GM21515 (cell line): Measurements from ENCODE around the gene NID1.
"Not testable (repeated sequence)": the region's sequence is repeated elsewhere in the genome, so short reads cannot be mapped to it uniquely, and the experiment has no call there.

Source experiments
- ATAC-seq: cut with Tn5 transposase; IDR thresholded peaks from one replicate; pipeline ENCODE4 v1.9.1; 2021; ENCODE audit not compliant: unreplicated experiment

The NID1 gene

DNA sequence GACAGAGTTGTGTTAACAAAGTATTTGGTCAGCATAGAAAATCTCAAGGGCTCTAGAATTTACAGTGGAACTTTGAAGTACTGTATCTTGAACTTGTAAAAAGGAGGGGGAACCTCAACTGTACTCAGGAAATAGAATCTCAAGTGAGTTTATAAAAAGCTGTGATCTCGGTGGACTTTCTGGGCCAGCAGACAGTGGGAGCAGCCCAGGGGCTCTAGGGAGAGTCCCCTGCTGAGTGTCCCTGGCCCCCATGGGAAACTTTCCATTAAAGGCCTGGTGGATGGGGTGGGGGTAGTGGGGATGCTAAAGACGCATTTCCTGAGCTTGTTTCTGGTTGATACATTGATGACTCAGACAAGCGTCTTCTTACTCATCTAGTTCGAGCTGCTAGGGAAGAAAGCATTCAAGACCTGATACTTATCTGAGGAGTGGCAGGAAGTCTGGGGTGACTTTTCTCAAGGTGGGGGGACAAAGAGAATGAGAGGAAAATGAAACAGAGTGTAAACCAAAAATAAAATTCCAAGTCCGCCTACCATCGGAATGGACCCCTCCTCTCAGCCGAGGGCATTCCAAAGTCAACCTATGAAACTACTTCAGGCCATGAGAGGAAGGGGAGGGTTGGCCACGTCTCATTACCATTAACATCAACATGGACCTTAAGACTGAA is 65.5 kb downstream of the NID1 start:
- ATAC-seq = peak; percentile 74

DNA sequence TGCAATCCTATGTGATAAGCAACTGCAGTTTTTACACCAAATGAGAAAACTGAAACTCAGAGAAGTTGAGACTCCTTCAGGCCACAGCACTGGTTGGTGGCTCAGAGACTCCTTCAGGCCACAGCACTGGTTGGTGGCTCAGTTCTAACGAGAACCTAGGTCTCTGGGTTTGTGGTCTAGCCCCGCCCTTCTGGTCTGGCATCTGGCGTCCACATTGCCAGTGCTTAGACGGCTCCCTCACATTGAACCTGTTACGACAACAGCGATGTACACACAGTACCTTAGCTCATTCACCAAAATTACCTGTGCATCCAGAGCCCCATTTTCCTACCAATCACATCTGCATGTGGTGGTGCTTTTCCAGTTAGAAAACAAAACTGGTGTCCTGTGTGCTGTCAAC is 66.1 kb downstream of the NID1 start:
- ATAC-seq = peak; percentile 44

DNA sequence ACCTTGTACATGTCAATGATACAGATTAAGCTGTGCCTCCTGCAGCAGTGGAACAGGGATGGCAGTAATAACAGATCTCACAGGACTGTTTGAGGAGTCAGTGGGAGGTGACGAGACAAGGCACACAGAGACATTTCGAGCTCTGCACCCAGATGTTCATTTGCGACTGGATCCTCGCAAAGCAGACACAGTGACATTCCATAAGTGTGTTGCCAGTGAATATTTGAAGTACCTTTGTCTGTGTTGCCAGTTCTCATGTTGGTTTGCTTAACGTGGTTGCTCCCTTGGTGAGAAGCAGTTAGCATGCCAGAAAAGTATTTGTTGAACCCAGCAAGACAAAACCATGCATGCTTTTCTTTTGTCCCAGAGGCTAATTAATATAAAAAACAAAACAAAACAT is 67.0 kb downstream of the NID1 start:
- no peak for ATAC-seq

DNA sequence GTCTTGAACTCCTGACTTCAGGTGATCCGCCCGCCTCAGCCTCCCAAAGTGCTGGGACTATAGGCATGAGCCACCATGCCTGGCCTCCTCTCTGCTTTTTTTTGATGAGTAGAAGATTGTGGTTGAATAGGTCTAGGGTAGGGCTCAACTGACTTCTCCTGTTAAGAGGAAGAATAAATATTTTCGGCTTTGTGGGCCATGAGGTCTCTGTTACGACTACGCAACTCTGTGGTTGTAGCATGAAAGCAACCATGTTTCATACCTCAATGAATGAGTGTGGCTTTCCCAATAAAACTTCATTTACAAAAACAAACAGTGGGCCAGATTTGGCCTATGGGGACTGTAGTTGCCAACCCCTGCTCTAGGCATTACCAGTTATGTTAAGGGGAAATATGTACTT is 67.8 kb downstream of the NID1 start:
- no peak for ATAC-seq

DNA sequence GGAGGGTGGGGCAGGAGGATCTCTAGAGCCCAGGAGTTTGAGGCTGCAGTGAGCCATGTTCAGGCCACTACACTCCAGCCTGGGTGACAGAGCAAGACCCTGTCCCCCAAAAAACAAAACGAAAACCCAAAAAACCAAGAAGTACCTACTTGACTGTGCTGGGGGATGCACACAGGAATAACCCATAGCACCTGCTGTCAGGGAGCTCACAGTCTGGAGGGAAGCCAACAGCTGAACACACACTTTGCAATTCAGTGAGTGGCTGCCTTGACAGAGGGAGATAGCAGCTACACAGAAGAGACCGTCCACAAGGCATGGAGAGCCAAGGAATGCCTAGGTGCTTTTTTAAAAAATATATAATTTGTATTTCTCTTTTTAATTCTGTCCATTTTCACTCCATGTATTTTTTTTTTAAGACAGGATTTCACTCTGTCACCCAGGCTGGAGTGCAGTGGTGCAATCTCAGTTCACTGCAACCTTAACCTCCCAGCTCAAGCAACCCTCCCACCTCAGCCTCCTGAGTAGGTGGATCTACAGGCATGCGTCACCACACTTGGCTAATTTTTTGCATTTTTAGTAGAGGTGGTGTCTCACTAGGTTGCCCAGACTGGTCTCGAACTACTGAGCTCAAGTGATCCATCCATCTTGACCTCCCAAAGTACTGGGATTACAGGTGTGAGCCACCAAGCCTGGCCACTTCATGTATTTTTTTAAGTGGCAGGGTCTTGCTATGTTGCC is 68.7 kb downstream of the NID1 start:
- ATAC-seq = no peak

DNA sequence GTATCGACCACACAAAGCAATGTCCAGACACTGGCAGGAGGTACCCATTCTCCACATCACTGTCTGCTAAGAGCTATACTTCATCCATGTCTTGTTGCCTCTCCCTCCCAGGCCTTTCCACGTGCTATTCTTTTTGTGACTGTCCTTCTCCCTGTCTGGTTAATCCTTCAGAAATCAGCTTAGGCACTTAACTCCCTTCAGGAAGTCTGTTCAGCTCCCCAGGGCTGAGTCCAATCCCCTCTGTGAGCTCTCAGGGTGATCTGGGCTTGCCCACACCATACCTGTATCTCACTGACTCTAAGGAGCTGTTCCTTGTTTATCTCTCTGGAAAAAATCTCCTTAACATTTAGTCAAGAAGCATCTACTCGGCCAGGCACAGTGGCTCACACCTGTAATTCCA is 69.4 kb downstream of the NID1 start:
- ATAC-seq = no peak

DNA sequence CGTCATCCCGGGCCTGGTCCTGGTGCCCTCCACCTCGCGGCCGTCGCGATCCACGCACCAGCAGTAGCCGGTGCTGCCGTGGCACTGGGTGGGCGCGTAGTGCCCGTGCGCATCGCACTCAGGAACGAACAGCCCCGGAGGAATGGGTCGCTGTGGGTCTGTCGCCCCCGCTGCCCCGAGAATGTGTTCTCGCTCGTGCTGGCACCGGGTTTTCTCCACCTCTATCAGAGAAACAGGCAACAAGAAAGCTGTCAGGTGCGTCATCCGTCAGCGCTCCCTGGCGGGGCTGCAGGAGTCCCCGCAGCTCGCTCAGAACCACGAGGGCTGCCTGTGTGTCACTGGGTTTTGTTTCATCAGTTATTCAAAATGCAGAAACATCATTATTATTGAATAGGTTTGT is 71.2 kb downstream of the NID1 start:
- ATAC-seq = no peak

DNA sequence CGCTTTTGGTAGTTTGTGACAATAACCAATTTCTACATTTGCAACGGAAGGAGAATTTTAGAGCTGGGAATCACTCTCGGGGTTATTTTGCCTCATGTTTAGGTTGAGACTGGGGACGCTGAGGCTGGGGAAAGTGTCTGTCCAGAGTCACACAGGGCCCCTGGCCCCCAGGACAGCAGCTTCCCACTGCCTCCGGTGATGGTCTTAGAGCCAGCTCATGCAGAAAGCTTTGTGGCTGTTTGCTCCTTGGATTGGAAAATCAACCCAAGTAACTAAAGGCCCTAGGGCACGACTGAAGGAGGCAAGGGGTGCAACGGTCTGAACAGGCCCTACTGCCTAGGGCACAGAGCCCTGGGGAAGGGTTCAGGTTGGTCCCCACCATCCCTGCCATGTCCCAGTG is 72.0 kb downstream of the NID1 start:
- no peak for ATAC-seq

DNA sequence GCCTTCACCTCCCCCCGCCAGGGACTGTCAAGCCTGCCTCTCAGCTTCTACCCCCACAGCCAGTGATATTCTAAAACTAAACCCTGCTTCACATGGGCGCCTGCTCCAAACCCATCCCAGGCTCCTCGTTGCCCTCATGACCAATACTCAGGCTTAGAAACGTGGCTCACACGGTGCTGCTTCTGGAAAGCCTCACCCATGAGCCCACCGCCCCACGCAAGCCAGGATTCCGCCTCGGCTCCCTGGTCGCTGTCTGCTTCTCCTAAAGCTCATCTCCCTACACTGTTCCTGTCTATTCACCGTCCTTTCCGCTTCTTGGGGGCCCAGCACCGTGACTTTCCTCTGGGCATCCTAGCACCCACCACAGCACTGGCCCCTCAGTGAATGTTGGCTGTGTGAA is 72.5 kb downstream of the NID1 start:
- ATAC-seq = no peak

DNA sequence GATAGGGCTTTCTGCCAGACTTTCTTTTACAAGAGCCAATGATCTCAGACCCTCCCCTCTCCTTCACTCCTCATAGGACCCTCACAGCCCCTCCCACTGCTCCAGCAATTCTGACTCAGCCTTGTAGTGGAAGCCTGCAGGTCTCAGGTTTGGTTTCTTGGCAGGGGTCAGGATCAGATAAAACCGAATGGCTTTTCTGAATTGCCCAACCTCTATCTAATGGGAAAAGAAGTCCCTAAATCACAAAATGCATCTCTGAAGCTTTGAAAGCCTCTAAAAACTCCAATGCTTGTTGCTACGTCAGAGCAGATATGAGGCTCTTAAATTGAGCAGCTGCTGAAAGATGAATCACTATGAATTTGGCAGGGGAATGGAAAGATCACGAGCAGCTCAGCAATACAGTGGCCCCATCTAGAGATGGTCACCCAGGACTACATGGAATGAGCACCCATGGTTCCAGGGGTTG is 74.5 kb downstream of the NID1 start:
- no peak for ATAC-seq

DNA sequence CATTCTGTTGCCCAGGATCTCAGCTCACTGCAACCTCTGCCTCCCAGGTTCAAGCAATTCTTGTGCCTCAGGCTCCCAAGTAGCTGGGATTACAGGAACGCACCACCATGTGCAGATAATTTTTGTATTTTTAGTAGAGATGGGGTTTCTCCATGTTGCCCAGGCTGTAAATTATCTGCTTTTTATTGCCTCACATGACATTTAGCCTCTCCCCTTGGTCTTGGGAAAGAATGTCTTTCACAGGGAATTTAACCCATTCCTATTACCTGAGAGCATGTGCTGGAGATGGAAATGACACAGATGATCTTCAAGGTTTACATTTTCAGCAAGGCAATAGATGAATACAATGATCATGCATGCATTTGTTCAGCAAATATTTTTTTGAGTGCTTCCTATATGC is 75.8 kb downstream of the NID1 start:
- no peak for ATAC-seq

DNA sequence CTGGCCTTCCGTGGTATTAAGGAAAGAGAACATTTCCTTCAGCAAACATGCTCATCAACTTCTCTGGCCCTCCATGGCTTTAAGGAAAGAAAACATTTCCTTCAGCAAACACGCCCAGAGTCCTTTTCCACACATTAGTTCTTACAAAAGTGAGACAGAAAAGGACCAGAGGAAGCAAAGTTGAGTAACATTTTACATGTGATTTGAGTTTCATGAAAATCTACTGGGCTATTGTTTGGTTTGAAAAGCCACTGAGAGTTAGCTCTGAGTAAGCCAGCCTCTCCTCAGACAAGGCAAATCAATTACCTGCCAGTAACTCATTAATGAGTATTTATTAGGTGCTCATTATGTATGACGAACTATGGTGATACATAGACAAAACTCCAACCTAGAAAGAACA is 78.0 kb downstream of the NID1 start:
- no peak for ATAC-seq

DNA sequence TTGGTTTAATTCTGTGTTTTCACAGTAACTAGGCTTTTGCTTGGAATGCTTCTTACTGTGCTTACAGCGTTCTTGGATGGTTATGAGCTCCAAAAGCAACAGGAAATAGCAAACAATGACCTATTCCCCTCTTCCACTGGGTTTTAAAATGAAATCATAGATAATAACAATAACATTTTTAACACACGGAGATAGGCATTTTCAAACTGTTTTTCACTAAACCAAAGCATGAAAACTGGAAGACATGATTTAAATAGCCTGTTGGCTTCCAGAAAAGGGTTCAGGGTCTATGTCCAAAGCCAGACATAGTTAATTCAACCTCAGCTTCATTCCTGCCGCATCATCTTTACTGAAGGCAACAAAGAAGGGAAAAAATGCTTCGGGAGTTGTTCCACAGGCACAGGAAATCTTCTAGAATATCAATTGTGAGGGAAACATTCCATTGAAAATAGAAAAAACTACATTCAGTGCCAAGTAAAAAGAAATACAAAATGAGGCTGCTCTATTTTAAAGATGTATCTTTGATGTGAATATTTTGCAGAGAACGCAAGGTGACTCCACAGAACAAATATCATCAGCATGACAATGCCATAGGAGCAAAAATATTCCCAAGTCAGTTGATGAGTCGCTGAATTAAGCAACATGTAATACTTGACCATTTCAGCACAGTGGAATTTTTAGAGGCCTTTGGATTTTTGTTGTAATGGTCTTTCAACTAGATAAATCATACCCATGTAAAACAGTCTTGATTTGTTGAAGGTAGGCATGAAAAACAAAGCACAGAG is 80.7 kb downstream of the NID1 start:
- no peak for ATAC-seq

DNA sequence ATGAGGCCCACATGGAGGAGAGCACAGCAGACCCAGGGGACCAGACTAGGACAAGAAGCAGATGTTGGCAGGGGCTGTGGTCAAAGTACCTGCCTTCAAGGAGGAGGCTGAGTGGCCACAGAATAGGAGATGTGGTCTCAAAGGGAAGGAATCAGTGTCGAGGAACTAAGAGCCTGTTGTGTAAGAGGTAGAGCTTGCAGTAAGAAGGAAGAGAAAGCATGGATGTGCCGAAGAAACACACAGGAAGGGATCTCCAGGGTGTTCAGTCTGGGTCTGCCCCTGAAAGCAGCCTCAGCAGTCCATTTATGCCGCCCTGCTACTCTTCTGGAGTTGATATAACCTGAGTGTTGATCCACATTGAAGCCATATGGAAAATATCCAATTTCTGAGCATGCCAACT is 83.9 kb downstream of the NID1 start:
- ATAC-seq = no peak

DNA sequence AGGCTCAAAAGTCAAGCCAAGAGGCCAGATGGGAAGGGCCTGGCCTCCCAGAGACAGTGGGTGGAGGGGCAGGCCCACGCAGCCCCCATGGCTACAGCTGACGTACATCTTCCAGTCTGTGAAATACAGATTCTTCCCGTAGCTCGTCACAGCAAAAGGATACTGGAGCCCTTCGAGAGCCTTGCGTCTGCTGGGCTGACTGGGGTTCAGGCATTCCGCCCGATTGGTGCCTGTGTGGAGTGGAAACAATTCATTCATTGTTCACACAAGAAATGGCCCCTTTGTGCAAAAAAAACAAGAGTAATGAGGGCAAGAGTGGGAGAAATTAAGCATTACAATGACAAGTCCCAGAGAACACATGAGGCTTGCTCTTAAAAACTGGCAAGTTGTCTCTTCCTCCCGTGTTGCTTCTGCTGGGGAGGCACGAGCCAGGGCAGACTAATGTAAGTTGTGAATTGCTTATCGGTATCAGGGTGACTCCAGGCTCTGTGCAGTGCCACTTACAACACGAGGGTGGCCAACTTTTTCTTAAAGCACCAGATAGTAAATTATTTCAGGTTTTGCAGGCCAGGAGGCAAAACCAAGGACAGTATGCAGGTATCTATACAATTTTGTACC is 85.1 kb downstream of the NID1 start:
- no peak for ATAC-seq

DNA sequence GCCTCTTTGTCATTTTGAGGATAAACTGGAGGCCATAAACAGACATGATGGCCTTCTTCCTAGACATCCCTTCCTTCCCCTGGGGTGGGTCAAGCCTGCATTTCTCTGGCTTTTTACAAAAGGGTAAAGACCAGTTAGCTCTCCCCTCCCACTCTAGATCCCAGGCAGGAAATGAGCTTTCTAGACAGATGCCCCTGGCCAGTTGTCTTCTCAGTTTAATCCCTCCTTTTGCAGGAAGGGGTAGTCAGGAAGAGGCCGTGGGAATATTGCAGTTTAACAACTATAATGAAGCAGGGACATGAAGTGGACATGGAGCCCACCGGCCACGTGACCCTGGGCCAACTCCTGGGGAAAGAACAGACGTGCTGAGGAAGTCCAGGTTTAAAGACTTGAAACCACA is 85.7 kb downstream of the NID1 start:
- no peak for ATAC-seq

DNA sequence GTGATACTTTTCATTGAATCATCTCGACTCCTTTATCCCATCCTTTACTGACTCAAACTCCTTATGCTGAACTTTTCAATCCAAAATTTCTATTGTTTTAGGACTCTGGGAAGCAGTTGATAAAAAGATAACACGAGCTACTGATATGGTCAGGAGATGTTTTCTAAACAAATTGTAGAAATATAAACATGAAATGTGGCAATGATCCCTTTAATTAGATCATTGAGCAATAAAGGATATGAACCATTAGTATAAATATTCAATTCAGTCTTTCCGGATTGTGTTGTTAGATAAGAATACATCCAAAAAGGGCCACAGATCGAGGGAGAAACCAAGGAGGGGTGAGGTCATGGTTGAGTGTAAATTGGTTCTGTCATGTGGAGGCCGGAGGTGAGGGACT is 88.4 kb downstream of the NID1 start:
- ATAC-seq = no peak

DNA sequence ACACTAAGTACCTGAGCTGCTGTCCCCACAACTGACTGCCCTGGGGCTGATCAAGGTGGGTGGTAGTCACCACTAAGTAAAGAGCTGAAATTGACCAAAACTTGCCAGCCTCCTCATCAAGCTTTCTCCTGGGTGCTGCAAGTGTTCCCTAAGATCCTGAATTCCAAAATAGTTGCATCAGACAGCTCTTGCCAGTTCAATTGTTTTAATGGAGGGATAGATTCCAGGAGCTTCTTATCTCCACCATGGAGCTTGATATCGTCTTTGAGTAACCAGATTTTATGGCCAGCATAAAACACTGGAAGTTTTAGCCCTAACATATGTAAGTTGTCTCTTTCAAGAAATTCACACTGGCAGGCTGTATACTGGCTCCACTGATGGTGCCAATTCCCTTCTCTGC is 90.3 kb downstream of the NID1 start:
- ATAC-seq = no peak

DNA sequence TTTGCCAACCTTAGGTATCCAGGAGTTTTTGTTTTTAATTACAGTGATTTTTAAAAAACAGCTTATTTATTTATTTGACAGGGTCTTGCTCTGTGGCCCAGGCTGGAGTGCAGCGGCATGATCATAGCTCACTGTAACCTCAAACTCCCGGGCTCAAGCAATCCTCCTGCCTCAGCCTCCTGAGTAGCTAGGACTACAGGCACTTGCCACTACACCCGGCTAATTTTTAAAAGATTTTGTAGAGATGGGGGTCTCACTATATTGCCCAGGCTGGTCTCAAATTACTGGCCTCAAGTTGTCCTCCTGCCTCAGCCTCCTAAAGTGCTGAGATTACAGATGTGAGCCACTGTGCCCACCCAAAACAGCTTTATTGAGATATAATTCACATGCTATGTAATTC is 92.2 kb downstream of the NID1 start:
- ATAC-seq = not testable (repeated sequence)

DNA sequence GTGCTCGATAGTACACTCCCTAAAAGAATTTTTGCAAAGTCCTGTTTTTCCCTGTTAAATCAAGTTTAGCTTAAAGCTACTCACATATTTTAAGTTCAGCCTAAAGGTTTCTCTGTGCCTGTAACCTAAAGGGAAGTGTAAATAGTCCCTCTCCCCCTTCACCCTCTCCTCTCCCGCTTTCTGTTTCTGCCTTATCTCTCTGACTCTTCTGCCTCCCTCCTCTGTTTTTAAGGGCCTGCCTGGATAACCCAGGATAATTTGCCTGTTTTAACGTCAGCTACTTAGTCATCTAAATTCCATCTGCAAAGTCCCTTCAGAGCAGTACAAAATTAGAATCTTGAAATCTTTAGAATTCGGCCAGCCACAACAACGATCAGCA is 92.6 kb downstream of the NID1 start:
- peak; percentile 49 for ATAC-seq

DNA sequence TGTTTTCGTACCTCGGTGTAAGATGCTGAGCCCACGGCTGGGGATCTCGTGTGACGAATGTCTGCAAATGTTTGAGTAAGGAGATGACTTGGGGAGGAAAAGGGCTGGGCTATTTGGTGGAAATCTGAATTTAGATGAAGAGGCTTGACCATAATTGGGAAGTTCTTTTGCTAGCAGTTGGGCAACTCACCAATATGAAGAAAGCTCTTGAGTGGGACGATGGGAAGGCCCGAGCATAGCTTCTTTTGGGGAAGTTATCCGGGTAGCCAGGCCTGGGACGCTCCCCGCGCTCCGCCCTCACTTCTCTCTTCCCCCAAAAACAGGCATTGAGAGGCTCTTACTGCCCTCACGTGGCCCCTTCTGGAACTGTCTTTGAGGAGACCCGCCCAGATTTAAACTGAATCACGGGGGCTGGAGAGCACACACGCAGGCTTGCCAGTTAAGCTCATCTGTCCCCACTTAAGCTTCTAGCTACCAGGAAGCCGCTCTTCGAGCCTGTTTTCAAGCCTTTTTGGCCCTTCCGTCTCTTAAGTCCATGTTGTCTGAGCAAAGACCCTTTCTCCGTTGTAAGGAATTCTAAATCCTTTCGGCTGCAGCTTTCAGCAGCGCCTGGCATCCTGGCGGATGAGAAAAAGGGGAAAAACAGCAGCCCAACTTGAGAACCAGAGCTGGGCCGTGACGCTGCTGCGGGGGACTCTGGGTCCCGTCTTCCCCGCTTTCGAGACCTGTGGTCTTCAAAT is 93.1 kb downstream of the NID1 start:
- ATAC-seq = peak; percentile 93
